WTC11 (cell line): ENCODE results near the gene HYAL2.

Experiments used
- ATF6 ChIP-seq: sonication (generic); formaldehyde crosslinking; IDR thresholded peaks from 2 replicates; pipeline ENCODE4 v1.8.1; 2023; ENCODE audit warnings: mild to moderate bottlenecking, missing genetic modification reagents
- MAX ChIP-seq: sonication (generic); formaldehyde crosslinking; IDR thresholded peaks from 2 replicates; pipeline ENCODE4 v1.8.0; 2022; ENCODE audit warnings: mild to moderate bottlenecking, missing genetic modification reagents
- SMAD4 ChIP-seq: sonication (generic); formaldehyde crosslinking; IDR thresholded peaks from 2 replicates; pipeline ENCODE4 v1.8.0; 2022; ENCODE audit warnings: mild to moderate bottlenecking, missing genetic modification reagents
- TP53 ChIP-seq: sonication (generic); formaldehyde crosslinking; IDR thresholded peaks from 2 replicates; pipeline ENCODE4 v1.8.1; 2023; ENCODE audit warnings: mild to moderate bottlenecking, missing genetic modification reagents
- TF ChIP-seq, protein P1 (sequence below): fragments of 200-600 bp; IDR thresholded peaks from 2 replicates; pipeline ENCODE4 v1.8.0; 2022; ENCODE audit warnings: antibody characterized with exemption

DNA sequence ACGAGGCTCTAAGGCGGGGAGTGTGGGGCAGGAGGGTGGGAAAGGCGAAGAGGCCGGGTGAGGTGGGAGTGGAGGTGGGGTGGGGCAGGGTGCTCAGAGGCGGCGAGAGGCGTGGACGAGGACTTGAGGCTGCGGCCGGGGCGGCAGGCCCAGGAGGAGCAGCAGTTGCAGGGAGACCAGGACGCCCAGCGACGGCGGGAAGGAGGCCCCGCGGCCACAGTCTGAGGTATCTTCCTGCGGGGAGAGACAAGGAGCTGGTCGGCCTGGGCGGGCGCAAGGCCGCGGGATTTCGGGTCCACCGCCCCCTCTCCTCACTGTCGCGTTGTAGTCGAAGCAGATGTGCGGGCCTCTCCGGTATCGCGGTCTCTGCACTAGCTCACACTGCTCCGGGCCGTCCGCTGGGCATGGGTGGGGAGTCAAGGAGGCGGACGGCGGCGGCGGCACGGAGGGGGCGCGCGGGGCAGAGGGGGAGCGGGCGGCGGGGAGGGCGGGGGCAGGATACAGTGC is 42.1 kb upstream of the HYAL2 start:
- TF ChIP-seq, protein P1, sequence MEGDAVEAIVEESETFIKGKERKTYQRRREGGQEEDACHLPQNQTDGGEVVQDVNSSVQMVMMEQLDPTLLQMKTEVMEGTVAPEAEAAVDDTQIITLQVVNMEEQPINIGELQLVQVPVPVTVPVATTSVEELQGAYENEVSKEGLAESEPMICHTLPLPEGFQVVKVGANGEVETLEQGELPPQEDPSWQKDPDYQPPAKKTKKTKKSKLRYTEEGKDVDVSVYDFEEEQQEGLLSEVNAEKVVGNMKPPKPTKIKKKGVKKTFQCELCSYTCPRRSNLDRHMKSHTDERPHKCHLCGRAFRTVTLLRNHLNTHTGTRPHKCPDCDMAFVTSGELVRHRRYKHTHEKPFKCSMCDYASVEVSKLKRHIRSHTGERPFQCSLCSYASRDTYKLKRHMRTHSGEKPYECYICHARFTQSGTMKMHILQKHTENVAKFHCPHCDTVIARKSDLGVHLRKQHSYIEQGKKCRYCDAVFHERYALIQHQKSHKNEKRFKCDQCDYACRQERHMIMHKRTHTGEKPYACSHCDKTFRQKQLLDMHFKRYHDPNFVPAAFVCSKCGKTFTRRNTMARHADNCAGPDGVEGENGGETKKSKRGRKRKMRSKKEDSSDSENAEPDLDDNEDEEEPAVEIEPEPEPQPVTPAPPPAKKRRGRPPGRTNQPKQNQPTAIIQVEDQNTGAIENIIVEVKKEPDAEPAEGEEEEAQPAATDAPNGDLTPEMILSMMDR = no peak
- TF ChIP-seq TP53 = no peak
- no peak for TF ChIP-seq MAX (CRISPR knock-in tag)
- TF ChIP-seq SMAD4 (CRISPR knock-in tag) = no peak
- no peak for TF ChIP-seq ATF6 (CRISPR knock-in tag)
